ENCODE data around the gene ABCB1. TPM values are rescaled to one million over a fixed set of nuclear protein-coding genes. Genes with fewer than 3 reads are reported as not detected.

ABCB1 gene
- total and polyA plus RNA-seq, 2 of the 8 experiments (the other 6 are each of a cell fraction or from before 2014, with no cell fraction given), result 0.51 to 1.2 TPM

DNA sequence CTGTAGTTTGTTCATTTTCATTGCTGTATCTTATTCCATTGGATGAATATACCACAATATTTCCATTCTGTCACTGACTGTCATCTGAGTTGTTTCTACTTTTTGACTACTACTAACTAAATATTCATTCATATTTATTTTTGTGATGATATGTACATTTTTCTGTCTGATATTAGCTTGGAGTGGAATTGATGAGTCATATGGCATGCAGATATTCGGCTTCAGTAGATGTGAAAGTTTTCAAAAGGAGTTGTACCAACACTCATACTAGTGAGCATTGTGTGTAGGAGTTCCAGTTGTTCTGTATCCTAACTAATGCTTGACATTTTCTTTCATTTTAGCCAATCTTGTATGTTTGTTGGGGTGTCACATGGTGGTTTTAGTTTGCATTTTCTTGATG, 35.2 kb upstream of the ABCB1 start:
- Histone ChIP-seq H3K4me3 (ENCODE audit: extremely low read depth in 1 of 4, insufficient read depth in 2 of 4, low read depth in 3 of 4, low read length in 4 of 4) (no peak overlapping the region), H3K4me2 (ENCODE audit: insufficient read depth in 1 of 2, low read depth in 2 of 2, low read length in 2 of 2) (no peak overlapping the region), H3K14ac (ENCODE audit: insufficient read length) (no peak overlapping the region), H3K23me2 (ENCODE audit: low read depth, low read length) (no peaks in the 10 kb centered on the region), H2BK12ac (ENCODE audit: low read depth, low read length) (no peak overlapping the region), H3K79me1 (ENCODE audit: low read depth, low read length) (no peaks in the 10 kb centered on the region), H2AK5ac (ENCODE audit: low read depth, low read length) (no peak overlapping the region), H3K23ac (ENCODE audit: insufficient read length) (no peak overlapping the region), H3K4ac (replicated peaks; ENCODE audit: insufficient read length, low read depth, low read length) (no peak overlapping the region), H3K9me3 (ENCODE audit: insufficient read depth in 2 of 2, low read depth in 1 of 2, low read length in 1 of 2) (peaks cover 0 to 2% of the 10 kb centered on the region in 2 experiments; a peak in 1 of 4 replicates), H4K91ac (replicated peaks; ENCODE audit: insufficient read length, low read length) (no peak overlapping the region), H2BK20ac (ENCODE audit: low read length) (no peak overlapping the region), H3K9ac (replicated peaks in 1 of 4; ENCODE audit: extremely low read depth in 1 of 4, low read depth in 3 of 4, low read length in 3 of 4) (no peak overlapping the region), H3K79me2 (ENCODE audit: control insufficient read depth in 1 of 2, insufficient read depth in 2 of 2, low read length in 2 of 2) (no peaks in the 10 kb centered on the region), H3K56ac (replicated peaks; ENCODE audit: insufficient read length, low read depth, low read length) (no peak overlapping the region), H2BK5ac (ENCODE audit: low read depth, low read length) (no peak overlapping the region), H4K20me1 (replicated peaks in 1 of 2; ENCODE audit: control insufficient read depth in 1 of 2, insufficient read depth in 2 of 2, low read length in 2 of 2) (no peaks in the 10 kb centered on the region), H3K36me3 (ENCODE audit: control insufficient read depth in 2 of 4, insufficient read depth in 4 of 4, low read length in 3 of 4) (no peaks in the 10 kb centered on the region), H2BK15ac (ENCODE audit: low read length) (no peak overlapping the region), H3K4me1 (replicated peaks in 1 of 4; ENCODE audit: control insufficient read depth in 3 of 4, insufficient read depth in 4 of 4, low read length in 3 of 4) (no peaks in the 10 kb centered on the region), H3K27me3 (replicated peaks in 1 of 4; ENCODE audit: control insufficient read depth in 3 of 4, extremely low read depth in 1 of 4, insufficient read depth in 3 of 4, low read length in 3 of 4) (no peaks in the 10 kb centered on the region), H4K5ac (ENCODE audit: insufficient read length, low read depth, low read length) (no peak overlapping the region), H2BK120ac (replicated peaks; ENCODE audit: low read depth, low read length) (no peak overlapping the region), H4K8ac (ENCODE audit: extremely low read depth, insufficient read depth, low read length) (no peak overlapping the region), H3K18ac (ENCODE audit: extremely low read depth, low read length) (no peak overlapping the region), H2AFZ (ENCODE audit: low read length) (no peak overlapping the region), H3K27ac (ENCODE audit: low read depth, low read length) (no peak overlapping the region)
- no peak for FAIRE-seq
- 100% methylated on average over 1 of the region's 1 CpG; no CpG with 5 or more reads in 1 of the 2 experiments for WGBS, 2 experiments (ENCODE audit: extremely low coverage in 1 of 2, insufficient coverage in 1 of 2, insufficient read length in 1 of 2, insufficient replicate concordance in 2 of 2, low coverage in 1 of 2, low lambda C conversion rate in 2 of 2, missing lambda C conversion rate in 1 of 2)
- no peak for DNase-seq (ENCODE audit: low read depth in 1 of 2, low spot score in 2 of 2)
- CTCF ChIA-PET (ENCODE audit: partially characterized antibody), result no interaction called here
- POLR2A ChIA-PET (ENCODE audit: partially characterized antibody), result no interaction called here
- TF ChIP-seq POLR2AphosphoS5 (IDR thresholded peaks at IDR 0.05; ENCODE audit: low read depth, low read length) (no peak), CEBPB (IDR thresholded peaks at IDR 0.05; ENCODE audit: low read depth, low read length) (no peak), HDAC6 (IDR thresholded peaks at IDR 0.05; ENCODE audit: low read depth, low read length) (no peak), CREB1 (IDR thresholded peaks at IDR 0.05) (no peak), RNF2 (IDR thresholded peaks at IDR 0.05; ENCODE audit: borderline replicate concordance, low read depth, low read length, missing control alignments, poor library complexity, severe bottlenecking) (no peak), ZNF274 (IDR thresholded peaks at IDR 0.05; ENCODE audit: borderline replicate concordance, extremely low read depth, low read length) (no peak), KDM5A (IDR thresholded peaks at IDR 0.05; ENCODE audit: low read length) (no peak), SIN3A (conservative IDR thresholded peaks at IDR 0.05 in 1 of 2, IDR thresholded peaks at IDR 0.05 in 1 of 2; ENCODE audit: low read depth in 1 of 2, low read length in 2 of 2) (no peak), SP1 (IDR thresholded peaks at IDR 0.05; ENCODE audit: low read depth, low read length) (no peak), EP300 (IDR thresholded peaks at IDR 0.05; ENCODE audit: borderline replicate concordance in 1 of 2, low read depth in 2 of 2, low read length in 2 of 2) (no peak), SP2 (IDR thresholded peaks at IDR 0.05; ENCODE audit: low read length) (no peak), RAD21 (IDR thresholded peaks at IDR 0.05 in 1 of 2, conservative IDR thresholded peaks at IDR 0.05 in 1 of 2; ENCODE audit: low read depth in 2 of 2, low read length in 2 of 2) (no peak)
- TF ChIP-seq, protein P1, sequence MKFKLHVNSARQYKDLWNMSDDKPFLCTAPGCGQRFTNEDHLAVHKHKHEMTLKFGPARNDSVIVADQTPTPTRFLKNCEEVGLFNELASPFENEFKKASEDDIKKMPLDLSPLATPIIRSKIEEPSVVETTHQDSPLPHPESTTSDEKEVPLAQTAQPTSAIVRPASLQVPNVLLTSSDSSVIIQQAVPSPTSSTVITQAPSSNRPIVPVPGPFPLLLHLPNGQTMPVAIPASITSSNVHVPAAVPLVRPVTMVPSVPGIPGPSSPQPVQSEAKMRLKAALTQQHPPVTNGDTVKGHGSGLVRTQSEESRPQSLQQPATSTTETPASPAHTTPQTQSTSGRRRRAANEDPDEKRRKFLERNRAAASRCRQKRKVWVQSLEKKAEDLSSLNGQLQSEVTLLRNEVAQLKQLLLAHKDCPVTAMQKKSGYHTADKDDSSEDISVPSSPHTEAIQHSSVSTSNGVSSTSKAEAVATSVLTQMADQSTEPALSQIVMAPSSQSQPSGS (IDR thresholded peaks at IDR 0.05; ENCODE audit: low read length), result no peak
